Effector memory CD4-positive, alpha-beta T cell (primary cell): ENCODE results near the gene SHISA4.
"Not testable (repeated sequence)": the region's sequence is repeated elsewhere in the genome, so short reads cannot be mapped to it uniquely, and the experiment has no call there.

Experiments
- DNase-seq, 3 donors: peaks; one replicate each; pipeline ENCODE4 v3.0.0-alpha.2; 2020
- H3K27ac ChIP-seq: 2 replicates; pipeline ENCODE4 v1.7.0; 2013; ENCODE audit warnings: mild to moderate bottlenecking, low read length, moderate library complexity; ENCODE audit not compliant: insufficient read depth, poor library complexity, severe bottlenecking
- H3K27me3 ChIP-seq: replicated peaks from 2 replicates; pipeline ENCODE4 v1.7.0; 2013; ENCODE audit warnings: mild to moderate bottlenecking, low read length; ENCODE audit not compliant: insufficient read depth, control insufficient read depth, poor library complexity, severe bottlenecking
- H3K36me3 ChIP-seq: 2 replicates; pipeline ENCODE4 v1.7.0; 2013; ENCODE audit warnings: mild to moderate bottlenecking, low read length, moderate library complexity; ENCODE audit not compliant: control insufficient read depth, insufficient read depth
- H3K4me1 ChIP-seq: 2 replicates; pipeline ENCODE4 v1.7.0; 2013; ENCODE audit warnings: low read length, mild to moderate bottlenecking; ENCODE audit not compliant: control insufficient read depth, insufficient read depth, poor library complexity, severe bottlenecking
- H3K4me3 ChIP-seq: 2 replicates; pipeline ENCODE4 v1.7.0; 2013; ENCODE audit warnings: low read length, low read depth, mild to moderate bottlenecking; ENCODE audit not compliant: insufficient read depth, poor library complexity, severe bottlenecking
- H3K9me3 ChIP-seq: 2 replicates; pipeline ENCODE4 v1.7.0; 2013; ENCODE audit warnings: mild to moderate bottlenecking, low read length, moderate library complexity; ENCODE audit not compliant: control insufficient read depth
- total RNA-seq, 3 donors: gene quantifications; one replicate each; lab custom pipeline; 2026; lab: John Stamatoyannopoulos, UW

Gene SHISA4
- 0.17 to 0.19 (median 0.17) reads per million in 3 donors for total RNA-seq

GRCh38 chr1:201888282-201889089 is at the start of gene SHISA4:
TSS of gene SHISA4 (plus strand) at chr1:201888898. CDS start at chr1:201888995, 97 bp downstream.
- H3K4me3 ChIP-seq, result peak within 1 kb of the TSS; percentile 55
- H3K4me1 ChIP-seq, result peaks cover 12% of the 10 kb centered on the region
- peaks cover 36% of the 10 kb centered on the region for H3K27me3 ChIP-seq
- no peaks in the 10 kb centered on the region for H3K9me3 ChIP-seq
- no peaks in the 10 kb centered on the region for H3K36me3 ChIP-seq
- H3K27ac ChIP-seq, result no peak within 1 kb of the TSS
- no peak for DNase-seq

GRCh38 chr1:201839089-201839488 is 49.6 kb upstream of the SHISA4 start:
- H3K4me3 ChIP-seq, H3K4me1 ChIP-seq, H3K27ac ChIP-seq, DNase-seq, H3K27me3 ChIP-seq, H3K9me3 ChIP-seq, H3K36me3 ChIP-seq: not testable (repeated sequence)

- H3K27ac ChIP-seq, result no peak overlapping the region
- no peaks in the 10 kb centered on the region for H3K9me3 ChIP-seq
- no peak overlapping the region for H3K4me3 ChIP-seq
Observed at GRCh38 chr1:201840055-201840454, 48.6 kb upstream of the SHISA4 start.

GRCh38 chr1:201840490-201840889 is 48.2 kb upstream of the SHISA4 start:
- DNase-seq, result no peak
- H3K27me3 ChIP-seq, result no peaks in the 10 kb centered on the region
- H3K4me3 ChIP-seq, result no peak overlapping the region
- no peaks in the 10 kb centered on the region for H3K9me3 ChIP-seq
- peaks cover 8% of the 10 kb centered on the region for H3K36me3 ChIP-seq
- no peak overlapping the region for H3K27ac ChIP-seq
- no peaks in the 10 kb centered on the region for H3K4me1 ChIP-seq

More at GRCh38 chr1:201840055-201840454, 48.6 kb upstream of the SHISA4 start:
- DNase-seq, result no peak
- no peaks in the 10 kb centered on the region for H3K27me3 ChIP-seq
- peaks cover 8% of the 10 kb centered on the region for H3K36me3 ChIP-seq
- no peaks in the 10 kb centered on the region for H3K4me1 ChIP-seq

- H3K27ac ChIP-seq, result no peak overlapping the region
- H3K27me3 ChIP-seq, result no peaks in the 10 kb centered on the region
- H3K36me3 ChIP-seq, result peaks cover 8% of the 10 kb centered on the region
- no peaks in the 10 kb centered on the region for H3K4me1 ChIP-seq
- no peak for DNase-seq
- no peaks in the 10 kb centered on the region for H3K9me3 ChIP-seq
- no peak overlapping the region for H3K4me3 ChIP-seq
Observed at GRCh38 chr1:201841265-201841912, 47.3 kb upstream of the SHISA4 start.

- H3K36me3 ChIP-seq, result peaks cover 10% of the 10 kb centered on the region
- H3K4me3 ChIP-seq, result no peak overlapping the region
- H3K9me3 ChIP-seq, result no peaks in the 10 kb centered on the region
- no peak overlapping the region for H3K27ac ChIP-seq
- H3K4me1 ChIP-seq, result no peaks in the 10 kb centered on the region
- H3K27me3 ChIP-seq, result no peaks in the 10 kb centered on the region
- DNase-seq, result no peak
Observed at GRCh38 chr1:201842472-201843027, 46.1 kb upstream of the SHISA4 start.

GRCh38 chr1:201845331-201846083 is 43.2 kb upstream of the SHISA4 start:
- Histone ChIP-seq H3K27ac (no peak overlapping the region), H3K9me3 (no peaks in the 10 kb centered on the region), H3K4me3 (no peak overlapping the region), H3K36me3 (peaks cover 28% of the 10 kb centered on the region), H3K27me3 (no peaks in the 10 kb centered on the region), H3K4me1 (no peaks in the 10 kb centered on the region)
- no peak for DNase-seq

GRCh38 chr1:201847150-201847549 is 41.5 kb upstream of the SHISA4 start:
- Histone ChIP-seq H3K36me3 (peaks cover 40% of the 10 kb centered on the region), H3K9me3 (no peaks in the 10 kb centered on the region), H3K4me3 (no peak overlapping the region), H3K4me1 (no peaks in the 10 kb centered on the region), H3K27me3 (no peaks in the 10 kb centered on the region), H3K27ac (no peak overlapping the region)
- DNase-seq, result no peak

- Histone ChIP-seq H3K36me3 (peaks cover 51% of the 10 kb centered on the region), H3K27me3 (no peaks in the 10 kb centered on the region), H3K9me3 (no peaks in the 10 kb centered on the region), H3K27ac (no peak overlapping the region), H3K4me1 (no peaks in the 10 kb centered on the region), H3K4me3 (no peak overlapping the region)
- DNase-seq, result no peak
Observed at GRCh38 chr1:201848230-201848629, 40.5 kb upstream of the SHISA4 start.
